ENCODE data around the gene TTI1. TPM values are rescaled to one million over a fixed set of nuclear protein-coding genes. Genes with fewer than 3 reads are reported as not detected.

Gene TTI1
- polyA plus RNA-seq, 3 donors from 2014 or later: 8.8 to 17.7 (median 15.4) TPM

- H3K4me1 Mint-ChIP-seq: no peaks in the 10 kb centered on the region
- peaks cover 0 to 3% (median 0%) of the 10 kb centered on the region in 3 donors for H3K27me3 Mint-ChIP-seq (ENCODE audit: low read depth in 3 of 3)
- H3K4me3 Mint-ChIP-seq: no peak overlapping the region
- no peak for DNase-seq
- no peaks in the 10 kb centered on the region for H3K9me3 Mint-ChIP-seq
- peaks cover 22 to 41% (median 31%) of the 10 kb centered on the region in 3 donors for H3K36me3 Mint-ChIP-seq
- no peak overlapping the region for H3K27ac Mint-ChIP-seq
Observed at GRCh38 chr20:38063911-38064530, 30.8 kb upstream of the TTI1 start.

GRCh38 chr20:38062890-38063289 lies 29.6 kb upstream of the TTI1 start:
- Mint-ChIP-seq H3K9me3 (no peaks in the 10 kb centered on the region), H3K27me3 (ENCODE audit: low read depth in 3 of 3) (peaks cover 0 to 3% (median 0%) of the 10 kb centered on the region in 3 donors), H3K4me1 (no peaks in the 10 kb centered on the region), H3K36me3 (peaks cover 21 to 43% (median 26%) of the 10 kb centered on the region in 3 donors), H3K27ac (no peak overlapping the region), H3K4me3 (no peak overlapping the region)
- no peak for DNase-seq

- H3K27ac Mint-ChIP-seq: no peak overlapping the region
- no peaks in the 10 kb centered on the region for H3K9me3 Mint-ChIP-seq
- H3K36me3 Mint-ChIP-seq: peaks cover 18 to 34% (median 23%) of the 10 kb centered on the region in 3 donors
- peaks cover 7 to 9% of the 10 kb centered on the region in 2 donors for H3K4me1 Mint-ChIP-seq
- peaks cover 0 to 2% (median 0%) of the 10 kb centered on the region in 3 donors for H3K27me3 Mint-ChIP-seq (ENCODE audit: low read depth in 3 of 3)
- H3K4me3 Mint-ChIP-seq: no peak overlapping the region
- no peak for DNase-seq
Observed at GRCh38 chr20:38061109-38061508, 27.9 kb upstream of the TTI1 start.

GRCh38 chr20:38060536-38060935 lies 27.3 kb upstream of the TTI1 start:
- H3K9me3 Mint-ChIP-seq: no peaks in the 10 kb centered on the region
- peaks cover 0 to 2% (median 0%) of the 10 kb centered on the region in 3 donors for H3K27me3 Mint-ChIP-seq (ENCODE audit: low read depth in 3 of 3)
- peaks cover 7 to 9% of the 10 kb centered on the region in 2 donors for H3K4me1 Mint-ChIP-seq
- H3K27ac Mint-ChIP-seq: no peak overlapping the region
- H3K4me3 Mint-ChIP-seq: no peak overlapping the region
- H3K36me3 Mint-ChIP-seq: peaks cover 15 to 30% (median 19%) of the 10 kb centered on the region in 3 donors
- no peak for DNase-seq

GRCh38 chr20:38059832-38060231 lies 26.6 kb upstream of the TTI1 start:
- H3K36me3 Mint-ChIP-seq: peaks cover 15 to 30% (median 16%) of the 10 kb centered on the region in 3 donors
- peaks cover 0 to 2% (median 0%) of the 10 kb centered on the region in 3 donors for H3K27me3 Mint-ChIP-seq (ENCODE audit: low read depth in 3 of 3)
- H3K4me1 Mint-ChIP-seq: peaks cover 9 to 10% of the 10 kb centered on the region in 2 donors
- H3K9me3 Mint-ChIP-seq: no peaks in the 10 kb centered on the region
- no peak overlapping the region for H3K27ac Mint-ChIP-seq
- no peak for DNase-seq
- H3K4me3 Mint-ChIP-seq: no peak overlapping the region

GRCh38 chr20:38057351-38057972 lies 24.2 kb upstream of the TTI1 start:
- Mint-ChIP-seq H3K4me1 (peaks cover 13 to 21% of the 10 kb centered on the region in 2 donors), H3K27ac (peak overlapping the region in 2 of 6 donors; percentile 40 to 54), H3K27me3 (ENCODE audit: low read depth in 3 of 3) (peaks cover 0 to 2% (median 0%) of the 10 kb centered on the region in 3 donors), H3K9me3 (no peaks in the 10 kb centered on the region), H3K4me3 (no peak overlapping the region), H3K36me3 (peaks cover 10 to 24% (median 11%) of the 10 kb centered on the region in 3 donors)
- DNase-seq: peak; percentile 65 to 70 (median 68)

- peaks cover 17 to 28% of the 10 kb centered on the region in 2 donors for H3K4me1 Mint-ChIP-seq
- no peak for DNase-seq
- H3K27me3 Mint-ChIP-seq (ENCODE audit: low read depth in 3 of 3): peaks cover 0 to 2% (median 0%) of the 10 kb centered on the region in 3 donors
- H3K9me3 Mint-ChIP-seq: no peaks in the 10 kb centered on the region
- peaks cover 9 to 23% (median 14%) of the 10 kb centered on the region in 3 donors for H3K36me3 Mint-ChIP-seq
- no peak overlapping the region for H3K4me3 Mint-ChIP-seq
- H3K27ac Mint-ChIP-seq: peak overlapping the region in 1 of 6 donors; percentile 67
Observed at GRCh38 chr20:38055848-38056247, 22.6 kb upstream of the TTI1 start.

- peaks cover 20 to 32% of the 10 kb centered on the region in 2 donors for H3K4me1 Mint-ChIP-seq
- peak overlapping the region in 2 of 6 donors; percentile 38 to 67 for H3K27ac Mint-ChIP-seq
- H3K4me3 Mint-ChIP-seq: no peak overlapping the region
- peaks cover 0 to 2% (median 0%) of the 10 kb centered on the region in 3 donors for H3K27me3 Mint-ChIP-seq (ENCODE audit: low read depth in 3 of 3)
- no peaks in the 10 kb centered on the region for H3K9me3 Mint-ChIP-seq
- DNase-seq: no peak
- peaks cover 6 to 22% (median 15%) of the 10 kb centered on the region in 3 donors for H3K36me3 Mint-ChIP-seq
Observed at GRCh38 chr20:38055294-38055693, 22.0 kb upstream of the TTI1 start.

GRCh38 chr20:38054647-38055046 lies 21.4 kb upstream of the TTI1 start:
- H3K4me1 Mint-ChIP-seq: peaks cover 27 to 38% of the 10 kb centered on the region in 2 donors
- peaks cover 7 to 21% (median 11%) of the 10 kb centered on the region in 3 donors for H3K36me3 Mint-ChIP-seq
- H3K4me3 Mint-ChIP-seq: no peak overlapping the region
- H3K27me3 Mint-ChIP-seq (ENCODE audit: low read depth in 3 of 3): peaks cover 0 to 2% (median 0%) of the 10 kb centered on the region in 3 donors
- no peak for DNase-seq
- H3K27ac Mint-ChIP-seq: no peak overlapping the region
- H3K9me3 Mint-ChIP-seq: no peaks in the 10 kb centered on the region

GRCh38 chr20:38052870-38053269 lies 19.6 kb upstream of the TTI1 start:
- peak overlapping the region in 2 of 6 donors; percentile 12 to 65 for H3K27ac Mint-ChIP-seq
- DNase-seq: no peak
- H3K36me3 Mint-ChIP-seq: peaks cover 5 to 15% (median 8%) of the 10 kb centered on the region in 3 donors
- H3K9me3 Mint-ChIP-seq: no peaks in the 10 kb centered on the region
- H3K27me3 Mint-ChIP-seq (ENCODE audit: low read depth in 3 of 3): no peaks in the 10 kb centered on the region
- H3K4me1 Mint-ChIP-seq: peaks cover 27 to 40% of the 10 kb centered on the region in 2 donors
- no peak overlapping the region for H3K4me3 Mint-ChIP-seq

- H3K4me1 Mint-ChIP-seq: peaks cover 25 to 48% of the 10 kb centered on the region in 2 donors
- peaks cover 5 to 11% (median 8%) of the 10 kb centered on the region in 3 donors for H3K36me3 Mint-ChIP-seq
- no peaks in the 10 kb centered on the region for H3K9me3 Mint-ChIP-seq
- no peak for DNase-seq
- H3K27me3 Mint-ChIP-seq (ENCODE audit: low read depth in 3 of 3): no peaks in the 10 kb centered on the region
- no peak overlapping the region for H3K4me3 Mint-ChIP-seq
- peak overlapping the region in 3 of 6 donors; percentile 11 to 58 (median 23) for H3K27ac Mint-ChIP-seq
Observed at GRCh38 chr20:38050686-38051085, 17.4 kb upstream of the TTI1 start.

- Mint-ChIP-seq H3K4me1 (peaks cover 22 to 50% of the 10 kb centered on the region in 2 donors), H3K27ac (peak overlapping the region in 1 of 6 donors; percentile 11), H3K36me3 (peaks cover 5 to 11% (median 8%) of the 10 kb centered on the region in 3 donors), H3K9me3 (no peaks in the 10 kb centered on the region), H3K4me3 (no peak overlapping the region), H3K27me3 (ENCODE audit: low read depth in 3 of 3) (no peaks in the 10 kb centered on the region)
- DNase-seq: no peak
Observed at GRCh38 chr20:38049800-38050199, 16.5 kb upstream of the TTI1 start.

- Mint-ChIP-seq H3K36me3 (peaks cover 5 to 22% (median 8%) of the 10 kb centered on the region in 3 donors), H3K27ac (peak overlapping the region in 3 of 6 donors; percentile 6 to 68 (median 22)), H3K9me3 (no peaks in the 10 kb centered on the region), H3K27me3 (ENCODE audit: low read depth in 3 of 3) (no peaks in the 10 kb centered on the region), H3K4me3 (no peak overlapping the region), H3K4me1 (peaks cover 21 to 49% of the 10 kb centered on the region in 2 donors)
- DNase-seq: no peak
Observed at GRCh38 chr20:38046572-38046971, 13.3 kb upstream of the TTI1 start.

GRCh38 chr20:38044685-38045084 lies 11.4 kb upstream of the TTI1 start:
- peaks cover 6 to 20% (median 10%) of the 10 kb centered on the region in 3 donors for H3K36me3 Mint-ChIP-seq
- H3K9me3 Mint-ChIP-seq: no peaks in the 10 kb centered on the region
- DNase-seq: no peak
- H3K27me3 Mint-ChIP-seq (ENCODE audit: low read depth in 3 of 3): no peaks in the 10 kb centered on the region
- H3K27ac Mint-ChIP-seq: peak overlapping the region in 1 of 6 donors; percentile 57
- peaks cover 16 to 49% of the 10 kb centered on the region in 2 donors for H3K4me1 Mint-ChIP-seq
- no peak overlapping the region for H3K4me3 Mint-ChIP-seq

All from immature natural killer cell (primary cell).